BE2C (cell line): ENCODE results near the gene SERGEF.

Experiments used
- DNase-seq: peaks from one replicate; pipeline ENCODE4 v3.0.0-alpha.2; 2020
- H3K27me3 ChIP-seq: fragments of 250-450 bp; sonication (Bioruptor Pico); 2 replicates; pipeline ENCODE4 v1.5.1; 2020; ENCODE audit warnings: mild to moderate bottlenecking
- H3K36me3 ChIP-seq: fragments of 250-450 bp; sonication (Bioruptor Pico); 2 replicates; pipeline ENCODE4 v1.5.1; 2020; ENCODE audit warnings: mild to moderate bottlenecking
- H3K4me1 ChIP-seq: fragments of 250-450 bp; sonication (Bioruptor Pico); 2 replicates; pipeline ENCODE4 v1.5.1; 2020
- H3K4me3 ChIP-seq: 2 replicates; pipeline ENCODE4 v1.5.1; 2011; ENCODE audit warnings: low read depth, low read length
- H3K9me3 ChIP-seq: fragments of 250-450 bp; sonication (Bioruptor Pico); 2 replicates; pipeline ENCODE4 v1.5.1; 2020
- TF ChIP-seq, protein P1 (sequence below): IDR thresholded peaks from 2 replicates; pipeline ENCODE4 v1.5.1; 2012; ENCODE audit warnings: mild to moderate bottlenecking, low read depth, low read length

The SERGEF gene

DNA sequence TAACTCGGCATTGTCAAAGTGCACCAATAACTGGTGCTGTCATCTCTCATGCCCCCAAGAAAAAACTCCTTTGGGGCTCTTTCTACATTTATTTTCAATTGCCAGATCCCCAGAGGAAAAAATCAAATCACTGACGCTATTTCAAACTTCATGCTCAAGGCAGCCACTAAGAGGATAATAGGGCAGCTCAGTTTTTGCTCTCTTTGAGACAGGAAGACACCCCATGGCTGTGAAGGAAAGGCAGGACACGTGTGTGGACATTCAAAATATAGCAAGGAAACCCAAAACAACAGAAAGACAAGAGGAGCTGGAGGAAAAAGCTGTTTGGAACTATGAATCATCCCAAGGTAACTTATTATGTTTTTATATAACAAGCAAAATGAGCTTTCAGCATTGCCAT lies 83.7 kb downstream of the SERGEF start:
- H3K4me1 ChIP-seq = no peaks in the 10 kb centered on the region
- no peak overlapping the region for H3K4me3 ChIP-seq
- TF ChIP-seq, protein P1, sequence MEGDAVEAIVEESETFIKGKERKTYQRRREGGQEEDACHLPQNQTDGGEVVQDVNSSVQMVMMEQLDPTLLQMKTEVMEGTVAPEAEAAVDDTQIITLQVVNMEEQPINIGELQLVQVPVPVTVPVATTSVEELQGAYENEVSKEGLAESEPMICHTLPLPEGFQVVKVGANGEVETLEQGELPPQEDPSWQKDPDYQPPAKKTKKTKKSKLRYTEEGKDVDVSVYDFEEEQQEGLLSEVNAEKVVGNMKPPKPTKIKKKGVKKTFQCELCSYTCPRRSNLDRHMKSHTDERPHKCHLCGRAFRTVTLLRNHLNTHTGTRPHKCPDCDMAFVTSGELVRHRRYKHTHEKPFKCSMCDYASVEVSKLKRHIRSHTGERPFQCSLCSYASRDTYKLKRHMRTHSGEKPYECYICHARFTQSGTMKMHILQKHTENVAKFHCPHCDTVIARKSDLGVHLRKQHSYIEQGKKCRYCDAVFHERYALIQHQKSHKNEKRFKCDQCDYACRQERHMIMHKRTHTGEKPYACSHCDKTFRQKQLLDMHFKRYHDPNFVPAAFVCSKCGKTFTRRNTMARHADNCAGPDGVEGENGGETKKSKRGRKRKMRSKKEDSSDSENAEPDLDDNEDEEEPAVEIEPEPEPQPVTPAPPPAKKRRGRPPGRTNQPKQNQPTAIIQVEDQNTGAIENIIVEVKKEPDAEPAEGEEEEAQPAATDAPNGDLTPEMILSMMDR = no peak
- no peaks in the 10 kb centered on the region for H3K27me3 ChIP-seq
- no peaks in the 10 kb centered on the region for H3K9me3 ChIP-seq
- no peak for DNase-seq
- no peaks in the 10 kb centered on the region for H3K36me3 ChIP-seq

GRCh38 chr11:17927681-17928343 lies 85.0 kb downstream of the SERGEF start:
- no peaks in the 10 kb centered on the region for H3K4me1 ChIP-seq
- TF ChIP-seq, protein P1 = no peak
- no peaks in the 10 kb centered on the region for H3K36me3 ChIP-seq
- H3K4me3 ChIP-seq = no peak overlapping the region
- no peaks in the 10 kb centered on the region for H3K9me3 ChIP-seq
- DNase-seq = no peak
- no peaks in the 10 kb centered on the region for H3K27me3 ChIP-seq

GRCh38 chr11:17927041-17927440 lies 85.8 kb downstream of the SERGEF start:
- Histone ChIP-seq H3K27me3 (no peaks in the 10 kb centered on the region), H3K9me3 (no peaks in the 10 kb centered on the region), H3K4me3 (no peak overlapping the region), H3K36me3 (no peaks in the 10 kb centered on the region), H3K4me1 (no peaks in the 10 kb centered on the region)
- DNase-seq = no peak
- TF ChIP-seq, protein P1 = no peak

DNA sequence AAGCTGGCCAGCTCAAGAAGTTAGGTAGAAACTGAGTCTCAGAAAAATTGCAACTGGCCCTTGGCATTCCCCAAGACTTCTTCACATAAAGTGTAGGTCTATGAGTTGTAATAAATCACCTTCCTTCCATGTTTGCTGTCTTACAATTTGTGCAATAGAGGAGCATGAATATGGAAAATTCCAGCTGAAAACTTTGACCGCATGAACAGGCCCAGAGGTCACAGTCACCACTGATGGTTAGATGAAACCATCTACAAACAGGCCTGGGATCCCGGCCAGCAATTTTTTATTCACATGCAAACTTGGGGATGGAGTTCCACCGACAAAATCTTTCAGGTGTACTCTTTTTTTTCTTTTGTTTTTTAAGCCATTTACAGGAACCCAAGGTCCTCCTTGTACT lies 88.1 kb downstream of the SERGEF start:
- H3K4me3 ChIP-seq = no peak overlapping the region
- H3K36me3 ChIP-seq = no peaks in the 10 kb centered on the region
- TF ChIP-seq, protein P1 = no peak
- no peak for DNase-seq
- H3K9me3 ChIP-seq = no peaks in the 10 kb centered on the region
- H3K4me1 ChIP-seq = no peaks in the 10 kb centered on the region
- H3K27me3 ChIP-seq = no peaks in the 10 kb centered on the region

DNA sequence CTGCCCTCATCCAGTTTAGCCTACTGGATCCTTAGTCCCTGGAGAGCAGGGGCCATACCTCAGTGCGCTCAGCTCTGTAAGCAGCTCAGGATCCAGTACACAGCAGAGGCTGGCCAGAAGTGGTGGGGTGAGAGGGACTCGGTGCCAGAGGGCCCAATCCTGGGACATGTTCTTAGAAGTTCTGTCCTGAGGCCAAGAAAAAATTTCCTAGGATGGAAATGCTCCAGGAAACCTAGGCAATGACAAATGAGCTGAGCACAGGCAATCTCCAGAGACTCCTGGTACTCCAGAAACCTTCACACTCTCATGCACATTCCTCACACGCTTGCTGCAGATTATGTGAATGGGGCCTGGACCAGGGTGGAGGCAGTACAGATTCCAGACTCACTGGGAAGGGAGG lies 89.6 kb downstream of the SERGEF start:
- no peak for DNase-seq
- Histone ChIP-seq H3K4me1 (no peaks in the 10 kb centered on the region), H3K4me3 (no peak overlapping the region), H3K27me3 (no peaks in the 10 kb centered on the region), H3K9me3 (no peaks in the 10 kb centered on the region), H3K36me3 (no peaks in the 10 kb centered on the region)
- TF ChIP-seq, protein P1 = no peak

GRCh38 chr11:17922416-17922788 lies 90.4 kb downstream of the SERGEF start:
- H3K9me3 ChIP-seq = no peaks in the 10 kb centered on the region
- no peaks in the 10 kb centered on the region for H3K27me3 ChIP-seq
- H3K4me3 ChIP-seq = no peak overlapping the region
- no peaks in the 10 kb centered on the region for H3K36me3 ChIP-seq
- no peak for DNase-seq
- TF ChIP-seq, protein P1 = no peak
- no peaks in the 10 kb centered on the region for H3K4me1 ChIP-seq
